ENCODE measurements around the gene ARSG.
"Not testable (repeated sequence)": the region's sequence is repeated elsewhere in the genome, so short reads cannot be mapped to it uniquely, and the experiment has no call there.

ARSG gene

DNA sequence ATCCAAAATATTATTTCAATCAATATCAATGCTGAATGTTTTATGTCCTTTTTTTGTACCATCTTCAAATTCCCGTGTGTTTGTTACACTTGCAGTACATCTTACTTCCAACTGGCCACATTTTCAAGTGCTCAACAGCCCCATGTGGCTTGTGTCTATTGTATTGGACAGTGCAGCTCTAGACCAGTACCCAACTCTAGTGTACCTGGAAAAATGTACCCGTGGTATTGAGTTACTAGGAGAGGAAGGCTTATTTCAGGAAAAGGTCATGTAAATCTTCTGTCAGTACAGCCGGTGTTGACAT, 31.7 kb upstream of the ARSG start:
- peak overlapping the region; percentile 80 for H3K27ac Mint-ChIP-seq
- not testable (repeated sequence) for H3K27me3 Mint-ChIP-seq (ENCODE audit: low read depth); H3K9me3 Mint-ChIP-seq
- H3K4me3 Mint-ChIP-seq = peak overlapping the region; percentile 64
- H3K4me1 Mint-ChIP-seq (ENCODE audit: low read depth) = peaks cover 66% of the 10 kb centered on the region
- H3K36me3 Mint-ChIP-seq (ENCODE audit: low read depth) = peaks cover 34% of the 10 kb centered on the region

DNA sequence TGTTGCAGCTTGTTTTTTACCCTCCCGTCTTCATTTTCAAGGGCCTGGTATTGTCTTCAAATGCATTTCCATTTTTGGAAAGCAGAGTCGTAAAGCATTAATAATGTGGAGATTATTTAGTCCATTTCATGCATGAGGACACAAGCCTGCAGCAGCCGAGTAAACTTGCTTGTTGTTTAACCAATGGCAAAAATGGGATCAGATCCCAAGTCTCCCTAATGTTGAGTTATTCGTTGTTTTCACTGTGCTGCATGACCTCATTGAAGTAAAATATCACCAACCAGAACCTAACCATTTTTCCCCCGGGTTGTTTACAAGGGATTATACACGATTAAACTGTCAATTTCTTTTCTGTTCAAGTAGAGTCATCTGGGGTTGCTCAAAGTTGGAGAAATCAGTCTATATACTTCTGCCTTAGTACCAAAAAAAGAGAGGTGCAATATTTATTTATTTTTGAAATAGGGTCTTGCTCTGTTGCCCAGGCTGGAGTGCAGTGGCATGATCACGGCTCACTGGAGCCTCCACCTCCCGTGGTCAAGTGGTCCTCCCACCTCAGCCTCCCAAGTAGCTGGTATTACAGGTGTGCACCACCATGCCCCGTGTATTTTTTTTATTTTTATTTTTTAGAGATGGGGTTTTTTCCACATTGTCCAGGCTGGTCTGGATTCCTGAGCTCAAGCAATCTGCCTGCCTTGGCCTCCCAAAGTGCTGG, 31.1 kb upstream of the ARSG start:
- Mint-ChIP-seq H3K27ac (peak overlapping the region; percentile 77), H3K27me3 (ENCODE audit: low read depth) (no peaks in the 10 kb centered on the region), H3K36me3 (ENCODE audit: low read depth) (peaks cover 28% of the 10 kb centered on the region), H3K9me3 (no peaks in the 10 kb centered on the region), H3K4me3 (no peak overlapping the region), H3K4me1 (ENCODE audit: low read depth) (peaks cover 63% of the 10 kb centered on the region)

DNA sequence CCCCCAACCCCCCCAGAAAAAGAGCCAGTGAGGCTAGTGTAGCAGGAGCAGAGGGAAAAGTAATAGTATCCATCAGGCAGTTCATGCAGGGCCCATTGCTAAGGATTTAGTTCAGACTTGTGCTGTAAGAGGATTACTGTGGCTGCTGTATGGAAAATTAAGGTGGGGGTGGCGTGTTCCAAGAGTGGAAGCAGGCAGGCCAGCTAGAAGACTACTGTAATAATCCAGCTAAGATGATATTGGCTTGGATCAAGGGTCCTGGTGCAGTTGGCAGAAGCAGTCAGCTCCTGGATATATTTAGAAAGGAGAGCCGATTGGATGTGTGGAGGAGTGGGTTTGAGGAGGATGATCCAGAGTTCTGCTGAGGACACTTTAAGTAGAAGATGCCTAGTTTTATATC, 28.8 kb upstream of the ARSG start:
- H3K27ac Mint-ChIP-seq = not testable (repeated sequence)

DNA sequence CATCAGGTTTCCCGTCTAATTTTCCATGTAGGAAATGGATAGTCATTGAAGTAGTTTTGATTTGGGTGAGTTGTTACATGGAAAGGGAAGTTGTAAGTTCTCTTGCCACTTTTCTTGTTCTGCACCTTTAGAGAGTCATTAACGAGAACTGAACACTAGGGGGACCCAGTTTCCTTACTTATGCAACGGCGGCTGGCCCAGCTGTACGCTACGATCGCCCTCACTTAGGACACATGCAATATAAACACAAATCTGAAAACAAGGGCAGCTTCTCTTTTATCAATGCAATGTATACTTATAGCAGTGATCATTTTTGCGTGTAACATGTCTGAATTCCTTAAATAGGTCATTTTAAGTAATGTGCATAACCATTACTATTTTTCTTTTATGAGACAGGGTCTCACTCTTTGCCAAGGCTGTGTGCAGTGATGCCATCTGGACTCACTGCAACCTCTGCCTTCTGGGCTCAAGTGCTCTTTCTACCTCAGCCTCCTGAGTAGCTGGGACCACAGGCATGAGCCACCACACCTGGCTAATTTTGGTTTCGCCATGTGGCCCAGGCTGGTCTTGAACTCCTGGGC, 28.1 kb upstream of the ARSG start:
- not testable (repeated sequence) for H3K36me3 Mint-ChIP-seq (ENCODE audit: low read depth); H3K9me3 Mint-ChIP-seq; H3K4me3 Mint-ChIP-seq; H3K27me3 Mint-ChIP-seq (ENCODE audit: low read depth)
- Mint-ChIP-seq H3K4me1 (ENCODE audit: low read depth) (peaks cover 34% of the 10 kb centered on the region), H3K27ac (peak overlapping the region; percentile 15)

More for the DNA sequence above, 28.8 kb upstream of the ARSG start:
- not testable (repeated sequence) for H3K27me3 Mint-ChIP-seq (ENCODE audit: low read depth); H3K36me3 Mint-ChIP-seq (ENCODE audit: low read depth); H3K9me3 Mint-ChIP-seq; H3K4me3 Mint-ChIP-seq
- peaks cover 41% of the 10 kb centered on the region for H3K4me1 Mint-ChIP-seq (ENCODE audit: low read depth)

DNA sequence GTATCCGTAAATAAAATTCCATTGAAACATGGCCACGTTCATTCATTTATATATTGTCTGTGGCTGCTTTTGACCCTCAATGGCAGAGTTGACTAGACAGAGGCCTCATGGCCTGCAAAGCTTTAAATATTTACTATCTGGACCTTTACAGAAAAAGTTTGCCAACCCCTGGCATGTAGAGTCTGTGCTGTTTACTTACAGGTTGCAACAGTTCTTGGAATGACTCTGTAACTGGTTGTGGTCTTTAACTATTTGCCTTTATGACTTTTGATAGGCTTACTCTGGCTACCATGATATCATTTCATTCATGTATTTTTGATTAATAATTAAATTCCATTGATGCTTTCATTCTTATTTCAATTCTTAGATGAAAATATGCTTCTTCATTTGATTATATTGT, 25.5 kb upstream of the ARSG start:
- H3K27me3 Mint-ChIP-seq (ENCODE audit: low read depth); H3K36me3 Mint-ChIP-seq (ENCODE audit: low read depth); H3K9me3 Mint-ChIP-seq; H3K27ac Mint-ChIP-seq; H3K4me3 Mint-ChIP-seq: not testable (repeated sequence)
- peaks cover 19% of the 10 kb centered on the region for H3K4me1 Mint-ChIP-seq (ENCODE audit: low read depth)

DNA sequence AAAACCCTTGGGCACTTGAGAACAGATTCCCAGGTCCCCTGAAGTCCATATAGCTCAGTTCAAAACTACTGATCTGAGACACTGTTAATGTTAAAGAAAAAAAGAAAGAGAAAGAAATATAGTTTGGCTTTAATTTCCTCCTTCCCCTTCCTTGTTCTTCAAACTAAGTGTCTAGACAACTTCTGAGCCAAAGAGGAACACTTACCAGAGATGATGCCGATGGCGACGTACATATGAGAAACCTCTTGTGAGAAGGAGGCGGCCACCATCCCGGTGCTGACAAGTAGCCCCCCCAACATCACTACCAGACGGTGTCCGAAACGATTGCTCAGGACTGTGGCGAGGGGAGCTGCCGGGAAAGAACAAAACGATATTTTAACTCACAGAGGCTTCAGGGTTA, 17.6 kb upstream of the ARSG start:
- Mint-ChIP-seq H3K27me3 (ENCODE audit: low read depth) (no peaks in the 10 kb centered on the region), H3K27ac (no peak overlapping the region), H3K9me3 (peaks cover 5% of the 10 kb centered on the region), H3K4me3 (no peak overlapping the region), H3K36me3 (ENCODE audit: low read depth) (peaks cover 22% of the 10 kb centered on the region), H3K4me1 (ENCODE audit: low read depth) (no peaks in the 10 kb centered on the region)

DNA sequence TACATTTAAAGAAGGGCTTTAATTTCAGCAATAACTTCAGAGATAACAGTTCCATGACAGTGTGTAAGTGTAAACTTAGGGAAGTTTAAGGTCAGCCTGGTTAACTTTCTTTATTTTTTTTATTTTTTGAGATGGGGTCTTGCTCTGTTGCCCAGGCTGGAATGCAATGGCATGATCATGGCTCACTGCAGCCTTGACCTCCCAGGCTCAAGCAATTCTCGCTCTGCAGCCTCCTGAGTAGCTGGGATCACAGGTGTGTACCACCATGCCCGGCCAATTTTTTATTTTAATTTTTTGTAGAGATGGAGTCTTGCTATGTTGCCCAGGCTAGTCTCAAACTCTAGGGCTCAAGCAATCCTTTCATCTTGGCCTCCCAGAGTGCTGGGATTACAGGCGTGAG, 15.0 kb upstream of the ARSG start:
- Mint-ChIP-seq H3K9me3 (peaks cover 18% of the 10 kb centered on the region), H3K36me3 (ENCODE audit: low read depth) (peaks cover 22% of the 10 kb centered on the region)
- H3K27ac Mint-ChIP-seq; H3K27me3 Mint-ChIP-seq (ENCODE audit: low read depth); H3K4me1 Mint-ChIP-seq (ENCODE audit: low read depth); H3K4me3 Mint-ChIP-seq: not testable (repeated sequence)

DNA sequence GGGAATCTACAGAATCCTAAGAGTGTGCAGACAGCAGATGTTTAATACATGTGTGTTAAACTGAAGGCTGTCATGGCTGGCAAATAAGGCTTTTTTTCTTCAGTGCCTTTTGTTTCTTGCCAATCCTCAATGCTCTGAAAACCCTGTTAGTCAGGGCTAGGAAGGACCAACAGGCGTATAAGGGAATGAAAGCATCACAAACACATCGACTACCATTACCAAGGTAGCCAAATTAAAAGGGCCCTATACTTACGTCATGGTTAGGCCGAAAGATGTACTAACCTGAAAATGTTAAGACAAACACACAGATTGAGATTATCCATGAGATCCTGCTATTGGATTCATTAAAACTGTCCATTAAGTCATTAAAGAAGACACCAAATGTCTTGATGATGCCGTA, 13.5 kb upstream of the ARSG start:
- Mint-ChIP-seq H3K36me3 (ENCODE audit: low read depth) (peaks cover 27% of the 10 kb centered on the region), H3K4me3 (no peak overlapping the region), H3K27ac (no peak overlapping the region), H3K9me3 (peaks cover 22% of the 10 kb centered on the region), H3K4me1 (ENCODE audit: low read depth) (no peaks in the 10 kb centered on the region), H3K27me3 (ENCODE audit: low read depth) (no peaks in the 10 kb centered on the region)

DNA sequence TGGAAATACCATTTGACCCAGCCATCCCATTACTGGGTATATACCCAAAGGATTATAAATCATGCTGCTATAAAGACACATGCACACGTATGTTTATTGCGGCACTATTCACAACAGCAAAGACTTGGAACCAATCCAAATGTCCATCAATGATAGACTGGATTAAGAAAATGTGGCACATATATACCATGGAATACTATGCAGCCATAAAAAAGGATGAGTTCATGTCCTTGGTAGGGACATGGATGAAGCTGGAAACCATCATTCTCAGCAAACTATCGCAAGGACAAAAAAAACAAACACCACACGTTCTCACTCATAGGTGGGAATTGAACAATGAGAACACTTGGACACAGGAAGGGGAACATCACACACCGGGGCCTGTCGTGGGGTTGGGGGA, 9.3 kb upstream of the ARSG start:
- not testable (repeated sequence) for H3K4me1 Mint-ChIP-seq (ENCODE audit: low read depth); H3K27ac Mint-ChIP-seq; H3K4me3 Mint-ChIP-seq; H3K27me3 Mint-ChIP-seq (ENCODE audit: low read depth)
- Mint-ChIP-seq H3K9me3 (peaks cover 22% of the 10 kb centered on the region), H3K36me3 (ENCODE audit: low read depth) (peaks cover 24% of the 10 kb centered on the region)

DNA sequence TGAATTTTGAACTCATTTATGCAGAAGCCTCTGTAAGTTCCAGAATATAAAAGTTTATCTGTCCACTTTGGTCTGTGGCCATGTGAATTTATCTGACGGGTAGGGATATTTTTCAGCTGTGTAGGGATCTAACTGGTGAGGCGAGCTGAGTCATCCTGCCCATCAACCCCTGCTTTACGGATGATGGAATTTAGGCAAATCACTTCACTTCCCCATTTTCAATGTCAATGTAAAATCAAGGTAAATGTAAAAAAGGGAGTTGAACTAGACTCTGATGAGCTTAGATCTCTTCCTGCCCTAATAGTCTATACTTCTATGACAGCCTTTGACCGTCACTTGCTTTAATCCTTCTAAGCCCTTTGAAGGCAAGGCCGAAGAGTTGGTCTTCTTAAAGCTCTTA, 2.9 kb upstream of the ARSG start:
- Mint-ChIP-seq H3K9me3 (no peaks in the 10 kb centered on the region), H3K4me3 (peak overlapping the region; percentile 14), H3K27me3 (ENCODE audit: low read depth) (peaks cover 4% of the 10 kb centered on the region), H3K27ac (peak overlapping the region; percentile 9), H3K4me1 (ENCODE audit: low read depth) (peaks cover 33% of the 10 kb centered on the region), H3K36me3 (ENCODE audit: low read depth) (peaks cover 3% of the 10 kb centered on the region)

DNA sequence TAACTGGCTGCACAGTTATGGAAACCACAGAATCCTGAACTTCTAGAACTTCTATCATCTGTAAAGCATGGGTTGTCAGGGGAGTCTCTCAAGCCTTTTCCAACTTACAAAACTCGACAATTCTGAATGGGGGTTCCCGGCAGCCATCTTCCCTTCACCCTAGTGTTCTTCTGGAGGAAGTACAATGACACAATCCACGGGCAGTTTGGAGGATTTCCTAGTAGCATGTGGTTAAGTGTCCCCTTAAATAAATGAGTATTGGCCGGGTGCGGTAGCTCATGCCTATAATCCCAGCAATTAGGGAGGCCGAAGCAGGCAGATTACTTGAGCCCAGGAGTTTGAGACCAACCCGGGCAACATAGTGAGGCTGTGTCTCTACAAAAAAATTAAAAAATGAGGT, 2.5 kb upstream of the ARSG start:
- Mint-ChIP-seq H3K9me3 (no peaks in the 10 kb centered on the region), H3K27ac (peak overlapping the region; percentile 58), H3K4me1 (ENCODE audit: low read depth) (peaks cover 33% of the 10 kb centered on the region), H3K4me3 (peak overlapping the region; percentile 14), H3K36me3 (ENCODE audit: low read depth) (peaks cover 3% of the 10 kb centered on the region), H3K27me3 (ENCODE audit: low read depth) (peaks cover 4% of the 10 kb centered on the region)

DNA sequence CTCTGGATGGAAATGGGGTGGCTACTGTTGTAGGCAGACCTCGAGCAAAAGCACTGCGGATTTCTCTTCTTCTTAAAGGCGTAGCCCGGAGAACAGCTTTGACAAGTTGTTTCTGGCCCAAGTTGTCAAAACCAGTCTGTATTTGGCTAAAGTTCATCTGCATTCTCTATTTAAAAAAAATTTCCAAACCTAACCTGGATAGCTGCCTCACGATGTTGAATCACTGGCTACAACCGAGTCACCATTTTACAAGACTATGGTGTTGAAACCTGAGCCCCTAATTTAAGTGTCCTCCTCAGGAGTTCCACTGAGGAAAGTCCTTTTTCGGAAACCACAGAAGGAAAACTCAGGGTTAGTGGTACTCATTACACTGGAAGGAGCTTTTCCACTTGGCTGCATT, 1.8 kb upstream of the ARSG start:
- Mint-ChIP-seq H3K9me3 (no peaks in the 10 kb centered on the region), H3K27ac (peak overlapping the region; percentile 92), H3K4me1 (ENCODE audit: low read depth) (peaks cover 33% of the 10 kb centered on the region), H3K36me3 (ENCODE audit: low read depth) (peaks cover 3% of the 10 kb centered on the region), H3K27me3 (ENCODE audit: low read depth) (peaks cover 4% of the 10 kb centered on the region), H3K4me3 (peak overlapping the region; percentile 92)

DNA sequence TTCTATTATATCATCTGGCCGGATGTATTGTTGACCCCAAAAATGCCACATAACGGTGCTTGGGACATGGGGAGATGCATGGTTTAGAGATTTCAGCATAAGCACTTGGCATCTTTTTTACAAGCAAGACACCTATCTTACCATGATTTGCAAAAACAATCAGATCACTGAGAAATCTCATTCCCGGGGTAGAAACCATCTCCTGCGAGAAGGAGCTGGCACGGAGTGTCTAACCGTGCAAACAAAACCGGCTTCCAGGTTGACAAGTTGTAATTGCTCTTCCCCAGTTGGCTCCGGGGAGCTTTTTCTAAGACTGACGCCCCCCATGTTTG, 1.4 kb upstream of the ARSG start:
- Mint-ChIP-seq H3K4me3 (peak overlapping the region; percentile 92), H3K27me3 (ENCODE audit: low read depth) (peaks cover 8% of the 10 kb centered on the region), H3K36me3 (ENCODE audit: low read depth) (peaks cover 5% of the 10 kb centered on the region), H3K4me1 (ENCODE audit: low read depth) (peaks cover 38% of the 10 kb centered on the region), H3K27ac (peak overlapping the region; percentile 92), H3K9me3 (no peaks in the 10 kb centered on the region)

DNA sequence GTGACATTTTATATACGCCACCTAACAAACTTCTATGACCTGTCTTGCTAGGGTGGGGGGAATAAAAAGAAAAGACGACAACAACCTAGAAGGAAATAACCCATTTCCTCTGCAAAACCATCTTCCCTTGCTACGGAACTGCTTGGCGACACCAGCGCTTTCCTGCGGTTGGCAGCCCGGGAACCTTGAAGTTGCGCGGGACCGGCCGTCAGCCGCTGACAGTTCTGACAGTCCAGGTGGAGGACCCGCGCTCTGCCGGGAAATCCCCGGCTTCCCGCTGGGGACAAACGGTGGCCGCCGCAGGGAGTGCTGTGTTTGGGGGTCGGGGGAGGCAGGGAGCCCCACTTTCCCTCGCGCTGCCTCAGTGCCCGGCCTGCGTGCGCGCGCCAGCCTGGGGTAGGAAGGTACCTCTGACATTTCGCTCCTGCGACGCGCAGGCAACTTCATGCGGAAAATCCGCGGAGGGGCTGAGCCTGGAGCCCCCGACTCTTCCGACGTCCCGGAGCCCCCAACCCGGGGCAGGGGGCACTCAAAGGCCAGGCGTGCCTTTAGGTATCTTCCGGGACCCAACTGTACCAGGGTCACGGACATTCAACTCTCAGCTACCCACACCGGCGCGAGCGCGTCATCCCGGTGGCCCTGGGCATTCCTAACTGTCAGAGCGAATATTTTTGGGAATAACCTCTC, 884 bp upstream of the ARSG start:
- peaks cover 39% of the 10 kb centered on the region for H3K4me1 Mint-ChIP-seq (ENCODE audit: low read depth)

DNA sequence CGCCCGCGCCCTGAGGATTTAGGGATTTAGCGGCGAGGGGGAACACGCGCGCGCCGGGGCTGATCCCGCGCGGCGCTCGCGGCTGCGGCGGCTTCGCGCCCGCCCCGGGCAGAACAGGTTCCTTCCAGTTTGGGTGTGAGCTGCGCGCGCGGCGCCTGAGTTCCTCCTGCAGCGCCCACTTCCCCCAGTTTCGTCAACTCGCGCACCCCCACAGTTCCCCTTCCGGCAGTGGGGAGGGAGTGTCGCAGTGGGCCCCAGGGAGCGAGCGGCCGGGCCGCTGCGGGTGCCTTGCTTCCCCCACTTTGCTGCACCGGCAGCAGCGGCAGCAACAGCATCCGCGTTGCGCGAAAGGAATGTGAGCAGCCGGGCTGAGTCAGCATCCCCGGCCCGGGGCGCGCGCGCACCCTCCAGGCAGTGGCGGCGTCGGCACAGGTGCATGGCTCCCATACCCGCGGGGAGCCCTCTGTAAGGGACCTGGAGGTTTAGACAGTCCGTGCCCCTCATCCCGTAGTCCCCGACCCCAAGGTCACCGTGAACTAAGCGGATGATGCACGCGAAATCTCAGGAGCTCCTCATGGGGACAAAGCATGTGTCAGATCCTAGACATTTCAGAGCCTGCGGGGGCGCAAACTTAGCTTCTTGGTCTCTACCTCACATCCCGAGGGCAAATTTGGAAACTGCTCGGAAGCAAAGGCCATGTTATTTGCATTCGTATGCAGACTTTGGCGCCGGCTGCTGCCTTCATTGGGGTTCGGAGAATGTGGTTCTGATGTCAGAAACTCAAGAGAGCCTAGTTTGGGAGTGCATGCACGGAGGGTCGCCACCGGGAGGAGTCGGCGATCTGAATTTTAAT, 767 bp downstream of the ARSG start:
- peaks cover 51% of the 10 kb centered on the region for H3K4me1 Mint-ChIP-seq (ENCODE audit: low read depth)
- H3K36me3 Mint-ChIP-seq (ENCODE audit: low read depth) = peaks cover 6% of the 10 kb centered on the region
- H3K27ac Mint-ChIP-seq = peak overlapping the region; percentile 86
- H3K9me3 Mint-ChIP-seq = no peaks in the 10 kb centered on the region
- peak overlapping the region; percentile 76 for H3K4me3 Mint-ChIP-seq
- H3K27me3 Mint-ChIP-seq (ENCODE audit: low read depth) = peaks cover 17% of the 10 kb centered on the region

More for the DNA sequence above, 884 bp upstream of the ARSG start:
- Mint-ChIP-seq H3K27me3 (ENCODE audit: low read depth) (peaks cover 10% of the 10 kb centered on the region), H3K36me3 (ENCODE audit: low read depth) (peaks cover 6% of the 10 kb centered on the region), H3K9me3 (no peaks in the 10 kb centered on the region), H3K4me3 (peak overlapping the region; percentile 92), H3K27ac (peak overlapping the region; percentile 92)
